Lung (tissue), 12 donors: ENCODE data around the gene PEX11G. TPM values are rescaled to one million over a fixed set of nuclear protein-coding genes. Genes with fewer than 3 reads are reported as not detected.

ENCODE experiments used
- ATAC-seq: fragments of 200-7000 bp; cut with Tn5 transposase; one replicate; pipeline ENCODE4 v1.9.1; 2020; ENCODE audit warnings: moderate number of reproducible peaks; ENCODE audit not compliant: insufficient read depth, low FRiP score
- DNase-seq, 3 donors: peaks; one replicate each; pipeline ENCODE4 v3.0.0-alpha.2; 2013 to 2017
- H3K27ac ChIP-seq, 2 donors: one replicate each; pipeline ENCODE4 v1.5.1; 2013; ENCODE audit warnings: mild to moderate bottlenecking in 2 of 2, moderate library complexity in 2 of 2, control low read depth in 1 of 2, inconsistent platforms in 1 of 2, low read depth in 1 of 2, low read length in 1 of 2
- H3K27me3 ChIP-seq, 3 donors: one replicate each; pipeline ENCODE4 v1.5.1; 2013; ENCODE audit warnings: low read length in 2 of 3; ENCODE audit not compliant: control insufficient read depth in 3 of 3, insufficient read depth in 3 of 3
- H3K36me3 ChIP-seq, 4 donors: one replicate each; pipeline ENCODE4 v1.5.1; 2013; ENCODE audit warnings: low read length in 4 of 4, mild to moderate bottlenecking in 1 of 4, moderate library complexity in 1 of 4; ENCODE audit not compliant: control insufficient read depth in 4 of 4, insufficient read depth in 4 of 4
- H3K4me1 ChIP-seq, 5 donors: one replicate each; pipeline ENCODE4 v1.5.1; 2013; ENCODE audit warnings: low read length in 5 of 5, mild to moderate bottlenecking in 2 of 5, moderate library complexity in 1 of 5; ENCODE audit not compliant: control insufficient read depth in 5 of 5, insufficient read depth in 5 of 5
- H3K4me3 ChIP-seq: one replicate; pipeline ENCODE4 v1.5.1; 2013; ENCODE audit warnings: mild to moderate bottlenecking, control low read depth, moderate library complexity
- H3K9ac ChIP-seq, 2 donors: one replicate each; pipeline ENCODE4 v1.5.1; 2013; ENCODE audit warnings: low read length in 2 of 2, control low read depth in 1 of 2; ENCODE audit not compliant: insufficient read depth in 1 of 2
- H3K9me3 ChIP-seq, 4 donors: one replicate each; pipeline ENCODE4 v1.5.1; 2013; ENCODE audit warnings: low read length in 3 of 4, mild to moderate bottlenecking in 1 of 4, moderate library complexity in 1 of 4; ENCODE audit not compliant: control insufficient read depth in 4 of 4, insufficient read depth in 3 of 4
- WGBS, 2 donors: extraction: QIAGEN DNeasy Blood & Tissue Kit; methylation state at CpG; one replicate each; pipeline ENCODE4 v1.1.7; 2013; 5-methylcytosine and 5-hydroxymethylcytosine counted together
- polyA plus RNA-seq, 2 donors: library from polyadenylated mRNA; stranded (reverse); fragments of 200-250 nt; gene quantifications; one replicate each; pipeline ENCODE4 v1.2.1, GENCODE V29; 2013
- total RNA-seq, 2 donors: library from RNA; depleted of rRNA in 1 of 2; stranded (reverse); fragments of >200 nt in 1 of 2; gene quantifications; one replicate each; pipeline ENCODE4 v1.2.1, GENCODE V29; 2014 to 2021
- TF ChIP-seq, protein P1 (sequence below): IDR thresholded peaks from 2 replicates; pipeline ENCODE4 v1.5.1; 2012; ENCODE audit warnings: mild to moderate bottlenecking; ENCODE audit errors: control extremely low read depth, extremely low read depth
- donor health status: control.
- donor health status: control.
- donor health status: Bipolar disorder and iron deficiency.
- donor health status: healthy.
- donor health status: DM: yes; HTN: yes; CAD: no.

Gene PEX11G
- total and polyA plus RNA-seq, 4 donors, result 4.1 to 11.1 (median 7.5) TPM

DNA sequence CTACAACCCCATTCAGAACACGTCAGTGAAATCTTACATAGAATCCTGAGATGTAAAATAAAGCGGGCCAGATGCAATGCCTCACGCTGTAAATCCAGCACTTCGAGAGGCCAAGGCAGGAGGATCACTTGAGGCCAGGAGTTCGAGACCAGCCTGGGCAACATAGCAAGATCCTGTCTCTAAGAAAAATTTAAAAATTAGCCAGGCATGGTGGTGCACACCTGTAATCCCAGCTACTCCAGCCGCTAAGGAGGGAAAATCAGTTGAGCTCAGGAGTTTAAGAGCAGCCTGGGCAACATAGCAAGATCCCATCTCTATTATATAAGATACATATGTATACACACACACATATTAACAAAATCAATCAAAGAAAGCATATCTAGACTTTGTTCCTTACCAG lies 41.2 kb downstream of the PEX11G start:
- Histone ChIP-seq H3K9ac (no peak overlapping the region), H3K36me3 (peaks cover 32 to 57% (median 47%) of the 10 kb centered on the region in 4 donors), H3K27ac (no peak overlapping the region), H3K4me1 (no peaks in the 10 kb centered on the region), H3K9me3 (peaks cover 0 to 10% (median 7%) of the 10 kb centered on the region in 4 donors), H3K4me3 (no peak overlapping the region), H3K27me3 (no peaks in the 10 kb centered on the region)
- TF ChIP-seq, protein P1, sequence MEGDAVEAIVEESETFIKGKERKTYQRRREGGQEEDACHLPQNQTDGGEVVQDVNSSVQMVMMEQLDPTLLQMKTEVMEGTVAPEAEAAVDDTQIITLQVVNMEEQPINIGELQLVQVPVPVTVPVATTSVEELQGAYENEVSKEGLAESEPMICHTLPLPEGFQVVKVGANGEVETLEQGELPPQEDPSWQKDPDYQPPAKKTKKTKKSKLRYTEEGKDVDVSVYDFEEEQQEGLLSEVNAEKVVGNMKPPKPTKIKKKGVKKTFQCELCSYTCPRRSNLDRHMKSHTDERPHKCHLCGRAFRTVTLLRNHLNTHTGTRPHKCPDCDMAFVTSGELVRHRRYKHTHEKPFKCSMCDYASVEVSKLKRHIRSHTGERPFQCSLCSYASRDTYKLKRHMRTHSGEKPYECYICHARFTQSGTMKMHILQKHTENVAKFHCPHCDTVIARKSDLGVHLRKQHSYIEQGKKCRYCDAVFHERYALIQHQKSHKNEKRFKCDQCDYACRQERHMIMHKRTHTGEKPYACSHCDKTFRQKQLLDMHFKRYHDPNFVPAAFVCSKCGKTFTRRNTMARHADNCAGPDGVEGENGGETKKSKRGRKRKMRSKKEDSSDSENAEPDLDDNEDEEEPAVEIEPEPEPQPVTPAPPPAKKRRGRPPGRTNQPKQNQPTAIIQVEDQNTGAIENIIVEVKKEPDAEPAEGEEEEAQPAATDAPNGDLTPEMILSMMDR, result no peak
- WGBS, 2 donors, result 97 to 100% methylated on average over 6 of the region's 6 CpGs
- ATAC-seq (no peak), DNase-seq (no peak)

DNA sequence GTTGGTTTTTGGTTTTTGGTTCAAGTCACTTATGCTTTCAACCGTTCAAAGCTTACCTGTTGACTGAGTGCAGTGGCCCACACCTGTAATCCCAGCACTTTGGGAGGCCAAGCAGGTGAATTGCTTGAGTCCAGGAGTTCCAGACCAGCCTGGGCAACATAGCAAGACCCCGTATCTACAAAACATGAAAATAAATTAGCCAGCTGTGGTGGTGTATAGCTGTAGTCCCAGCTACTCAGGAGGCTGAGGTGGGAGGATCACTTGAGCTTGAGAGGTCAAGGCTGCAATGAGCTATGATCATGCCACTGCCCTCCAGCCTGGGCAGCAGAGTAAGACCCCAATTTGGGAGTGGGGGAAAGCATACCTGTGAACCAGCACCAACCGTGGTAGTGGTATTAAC lies 43.7 kb downstream of the PEX11G start:
- Histone ChIP-seq H3K4me1 (no peaks in the 10 kb centered on the region), H3K27ac (no peak overlapping the region), H3K9ac (no peak overlapping the region), H3K36me3 (peaks cover 30 to 57% (median 45%) of the 10 kb centered on the region in 4 donors), H3K9me3 (peaks cover 0 to 1% (median under 1%) of the 10 kb centered on the region in 4 donors), H3K4me3 (no peak overlapping the region), H3K27me3 (no peaks in the 10 kb centered on the region)
- WGBS, 2 donors, result 96% methylated on average over 3 of the region's 3 CpGs
- TF ChIP-seq, protein P1, result no peak
- no peak for ATAC-seq
- DNase-seq, result no peak

DNA sequence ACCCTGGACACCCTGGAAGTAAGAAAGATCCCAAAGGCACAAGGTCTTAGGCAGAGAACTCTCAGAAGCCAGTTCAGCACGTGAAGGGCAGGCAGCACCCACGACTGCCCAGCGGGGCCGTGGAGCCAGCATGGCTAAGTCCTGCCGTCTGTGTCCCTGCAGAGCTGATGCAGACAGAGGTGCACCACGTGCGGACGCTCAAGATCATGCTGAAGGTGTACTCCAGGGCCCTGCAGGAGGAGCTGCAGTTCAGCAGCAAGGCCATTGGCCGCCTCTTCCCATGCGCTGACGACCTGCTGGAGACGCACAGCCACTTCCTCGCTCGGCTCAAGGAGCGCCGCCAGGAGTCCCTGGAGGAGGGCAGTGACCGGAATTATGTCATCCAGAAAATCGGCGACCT lies 44.8 kb downstream of the PEX11G start:
- Histone ChIP-seq H3K36me3 (peaks cover 21 to 55% (median 36%) of the 10 kb centered on the region in 4 donors), H3K27me3 (no peaks in the 10 kb centered on the region), H3K4me3 (no peak overlapping the region), H3K27ac (no peak overlapping the region), H3K4me1 (no peaks in the 10 kb centered on the region), H3K9me3 (no peaks in the 10 kb centered on the region), H3K9ac (no peak overlapping the region)
- DNase-seq (no peak), ATAC-seq (no peak)
- WGBS, 2 donors, result 95 to 97% methylated on average over 19 of the region's 19 CpGs
- TF ChIP-seq, protein P1, result no peak

DNA sequence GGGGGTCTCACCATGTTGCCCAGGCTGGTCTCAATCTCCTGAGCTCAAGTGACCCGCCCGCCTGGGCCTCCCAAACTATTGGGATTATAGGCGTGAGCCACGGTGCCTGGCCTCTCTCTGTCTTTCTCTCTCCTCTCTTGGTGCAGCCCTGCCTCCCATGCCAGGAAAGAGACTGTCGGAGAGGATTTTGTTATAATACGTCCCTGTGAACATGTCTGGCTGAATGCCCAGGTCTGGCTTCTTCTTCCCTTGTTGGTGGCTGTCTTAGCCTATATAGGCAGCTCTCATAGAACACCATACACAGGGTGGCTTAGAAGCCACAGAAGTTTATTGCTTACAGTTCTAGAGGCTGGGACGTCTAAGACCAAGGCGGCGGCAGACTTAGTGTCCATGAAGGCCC lies 46.4 kb downstream of the PEX11G start:
- Histone ChIP-seq H3K4me1 (no peaks in the 10 kb centered on the region), H3K36me3 (peaks cover 10 to 46% (median 23%) of the 10 kb centered on the region in 4 donors), H3K9me3 (no peaks in the 10 kb centered on the region), H3K27ac (no peak overlapping the region), H3K27me3 (no peaks in the 10 kb centered on the region), H3K9ac (no peak overlapping the region), H3K4me3 (no peak overlapping the region)
- TF ChIP-seq, protein P1, result no peak
- ATAC-seq (no peak), DNase-seq (peak in 2 of 3 donors; percentile 19 to 33)
- 84 to 93% methylated on average over 9 of the region's 9 CpGs for WGBS, 2 donors
